DOHH2 (cell line): Measurements from ENCODE around the gene ITPR1.

ENCODE experiments used
- H3F3A ChIP-seq: fragments of 200-600 bp; sonication (generic), shearing (Covaris generic); 2 replicates; pipeline ENCODE4 v1.6.0; 2016; ENCODE audit warnings: antibody characterized with exemption, mild to moderate bottlenecking; ENCODE audit not compliant: control insufficient read depth, insufficient read depth
- H3K27ac ChIP-seq: fragments of 200-600 bp; sonication (generic); 2 replicates; pipeline ENCODE4 v1.5.1; 2014; ENCODE audit warnings: low read depth, mild to moderate bottlenecking, low read length, moderate library complexity
- H3K27me3 ChIP-seq: fragments of 200-600 bp; sonication (generic); 2 replicates; pipeline ENCODE4 v1.6.1; 2014; ENCODE audit warnings: mild to moderate bottlenecking, low read length, mixed read lengths; ENCODE audit not compliant: control insufficient read depth
- H3K36me3 ChIP-seq: fragments of 200-600 bp; sonication (generic); 2 replicates; pipeline ENCODE4 v1.6.1; 2014; ENCODE audit warnings: mild to moderate bottlenecking, low read length, moderate library complexity, mixed read lengths; ENCODE audit not compliant: control insufficient read depth
- H3K4me1 ChIP-seq: fragments of 200-600 bp; sonication (generic); 2 replicates; pipeline ENCODE4 v1.6.1; 2014; ENCODE audit warnings: mild to moderate bottlenecking, low read length, mixed read lengths; ENCODE audit not compliant: control insufficient read depth
- H3K4me2 ChIP-seq: fragments of 200-600 bp; sonication (generic); 2 replicates; pipeline ENCODE4 v1.6.0; 2014; ENCODE audit warnings: mild to moderate bottlenecking, low read length, moderate library complexity
- H3K4me3 ChIP-seq: fragments of 200-600 bp; sonication (generic); 2 replicates; pipeline ENCODE4 v1.5.1; 2014; ENCODE audit warnings: mild to moderate bottlenecking, low read length, mixed read lengths
- H3K79me2 ChIP-seq: fragments of 200-600 bp; sonication (generic); 2 replicates; pipeline ENCODE4 v1.6.1; 2014; ENCODE audit warnings: mild to moderate bottlenecking, low read length, mixed read lengths; ENCODE audit not compliant: control insufficient read depth
- H3K9me2 ChIP-seq: fragments of 200-600 bp; sonication (generic); replicated peaks from 2 replicates; pipeline ENCODE4 v1.6.1; 2014; ENCODE audit warnings: mild to moderate bottlenecking, low read length, mixed read lengths; ENCODE audit not compliant: control insufficient read depth
- H3K9me3 ChIP-seq: fragments of 200-600 bp; sonication (generic); 2 replicates; pipeline ENCODE4 v1.6.1; 2014; ENCODE audit warnings: antibody characterized with exemption, low read length, mixed read lengths; ENCODE audit not compliant: control insufficient read depth, insufficient read depth
- H4K20me1 ChIP-seq: fragments of 200-600 bp; sonication (generic); 2 replicates; pipeline ENCODE4 v1.6.0; 2014; ENCODE audit warnings: low read depth, mild to moderate bottlenecking, antibody characterized with exemption, low read length, moderate library complexity; ENCODE audit not compliant: control insufficient read depth, insufficient read depth
- CTCF ChIP-seq: fragments of 200-600 bp; sonication (generic); IDR thresholded peaks from one replicate; pipeline ENCODE4 v1.5.1; 2014; ENCODE audit warnings: antibody characterized with exemption, mild to moderate bottlenecking, low read depth, low read length; ENCODE audit not compliant: poor library complexity, severe bottlenecking
- EZH2phosphoT487 ChIP-seq: fragments of 200-600 bp; sonication (generic); IDR thresholded peaks from 2 replicates; pipeline ENCODE4 v1.6.1; 2017; ENCODE audit warnings: borderline replicate concordance, mild to moderate bottlenecking, antibody characterized with exemption, low read length, moderate library complexity, mixed read lengths

ITPR1 gene

GRCh38 chr3:4732925-4733324 is 239.8 kb downstream of the ITPR1 start:
- H4K20me1 ChIP-seq, result no peaks in the 10 kb centered on the region
- H3K9me3 ChIP-seq, result no peaks in the 10 kb centered on the region
- H3K9me2 ChIP-seq, result no peaks in the 10 kb centered on the region
- no peaks in the 10 kb centered on the region for H3K4me1 ChIP-seq
- H3K4me2 ChIP-seq, result no peak overlapping the region
- H3K79me2 ChIP-seq, result no peaks in the 10 kb centered on the region
- TF ChIP-seq CTCF (no peak), EZH2phosphoT487 (no peak)
- H3K36me3 ChIP-seq, result peaks cover 7% of the 10 kb centered on the region; the same call in 1 of the 2 replicates
- no peaks in the 10 kb centered on the region for H3F3A ChIP-seq
- no peaks in the 10 kb centered on the region for H3K27me3 ChIP-seq
- no peak overlapping the region for H3K4me3 ChIP-seq
- no peak overlapping the region for H3K27ac ChIP-seq

GRCh38 chr3:4734454-4734853 is 241.3 kb downstream of the ITPR1 start:
- Histone ChIP-seq H3K4me2 (no peak overlapping the region), H3K4me3 (no peak overlapping the region), H3K79me2 (no peaks in the 10 kb centered on the region), H3K4me1 (no peaks in the 10 kb centered on the region), H3K27me3 (no peaks in the 10 kb centered on the region), H3K9me2 (no peaks in the 10 kb centered on the region), H3K36me3 (peaks cover 7% of the 10 kb centered on the region; the same call in 1 of the 2 replicates), H3K9me3 (no peaks in the 10 kb centered on the region), H3F3A (no peaks in the 10 kb centered on the region), H3K27ac (no peak overlapping the region), H4K20me1 (no peaks in the 10 kb centered on the region)
- no peak for TF ChIP-seq EZH2phosphoT487
- no peak for TF ChIP-seq CTCF

- no peak overlapping the region for H3K4me2 ChIP-seq
- no peaks in the 10 kb centered on the region for H3K27me3 ChIP-seq
- H3K9me2 ChIP-seq, result no peaks in the 10 kb centered on the region
- H3K4me3 ChIP-seq, result no peak overlapping the region
- H3K36me3 ChIP-seq, result peaks cover 7% of the 10 kb centered on the region; the same call in 1 of the 2 replicates
- H3K9me3 ChIP-seq, result no peaks in the 10 kb centered on the region
- no peaks in the 10 kb centered on the region for H3F3A ChIP-seq
- H3K4me1 ChIP-seq, result no peaks in the 10 kb centered on the region
- TF ChIP-seq EZH2phosphoT487, result no peak
- TF ChIP-seq CTCF, result no peak
- no peak overlapping the region for H3K27ac ChIP-seq
- H4K20me1 ChIP-seq, result no peaks in the 10 kb centered on the region
- H3K79me2 ChIP-seq, result no peaks in the 10 kb centered on the region
Measured at GRCh38 chr3:4735243-4735642, 242.1 kb downstream of the ITPR1 start.
